Heart right ventricle (tissue), 16 donors: ENCODE data around the gene SPTSSB. TPM values are rescaled to one million over a fixed set of nuclear protein-coding genes. Genes with fewer than 3 reads are reported as not detected.

Experiments used
- ATAC-seq, 8 donors: fragments of 200-7000 bp; cut with Tn5 transposase; one replicate each; pipeline ENCODE4 v1.9.1; 2020; ENCODE audit warnings: mild to moderate bottlenecking in 8 of 8, moderate library complexity in 8 of 8, moderate number of reproducible peaks in 1 of 8
- DNase-seq, 2 donors: peaks; one replicate each; pipeline ENCODE4 v3.0.0-alpha.2; 2020
- H3K27ac ChIP-seq, 10 donors: fragments of 200-600 bp; sonication (generic) in 2 of 10; one replicate each; pipeline versions ENCODE4 v1.5.0 to v1.8.0; 2020 to 2022; ENCODE audit warnings: mild to moderate bottlenecking in 3 of 10
- H3K27me3 ChIP-seq, 7 donors: fragments of 200-600 bp; one replicate each; pipeline ENCODE4 v1.8.0; 2021 to 2022; ENCODE audit warnings: mild to moderate bottlenecking in 2 of 7
- H3K36me3 ChIP-seq, 9 donors: fragments of 200-600 bp; sonication (generic) in 1 of 9; one replicate each; pipeline versions ENCODE4 v1.5.0 to v1.8.0; 2020 to 2022; ENCODE audit warnings: mild to moderate bottlenecking in 2 of 9
- H3K4me1 ChIP-seq, 9 donors: fragments of 200-600 bp; sonication (generic) in 1 of 9; one replicate each; pipeline versions ENCODE4 v1.5.0 to v1.8.0; 2020 to 2022; ENCODE audit warnings: mild to moderate bottlenecking in 4 of 9
- H3K4me3 ChIP-seq, 10 donors: fragments of 200-600 bp; sonication (generic) in 2 of 10; one replicate each; pipeline versions ENCODE4 v1.5.0 to v1.8.0; 2020 to 2022; ENCODE audit warnings: mild to moderate bottlenecking in 7 of 10, moderate library complexity in 2 of 10
- H3K9me3 ChIP-seq, 11 donors: fragments of 200-600 bp in 10 of 11; sonication (generic) in 2 of 11; one replicate each; pipeline versions ENCODE4 v1.5.0 to v1.8.0; 2013 to 2022; ENCODE audit warnings: mild to moderate bottlenecking in 2 of 11, control low read depth in 1 of 11, moderate library complexity in 1 of 11
- WGBS, 2 donors: extraction: QIAGEN DNeasy Blood & Tissue Kit; methylation state at CpG; one replicate each; pipeline ENCODE4 v1.1.7; 2013; ENCODE audit warnings: inconsistent platforms in 1 of 2; 5-methylcytosine and 5-hydroxymethylcytosine counted together
- intact Hi-C, 10 donors: fragments of 100-400 bp; cut with DNase I; formaldehyde crosslinking; loops; one replicate each; pipeline versions ENCODE4 v1.11.1 to v1.14.2; 2022
- polyA plus RNA-seq, 2 donors: library from polyadenylated mRNA; stranded (reverse); fragments of 200-250 nt; gene quantifications; one replicate each; pipeline ENCODE4 v1.2.3, GENCODE V29; 2013
- total RNA-seq, 10 donors: library from RNA; stranded (reverse); fragmentation: NEBNext Ultra II Directional in 3 of 10; extraction: Animal tissue kit (Norgen Biotek cat#: 25700) in 3 of 10; gene quantifications; one replicate each; pipeline versions ENCODE4 v1.2.1 to v1.2.4, GENCODE V29; 2021 to 2023
- TF ChIP-seq, protein P1 (sequence below), 9 donors: fragments of 200-600 bp; sonication (generic) in 2 of 9; IDR thresholded peaks; one replicate each; pipeline versions ENCODE4 v1.5.0 to v1.8.0; 2021 to 2022; ENCODE audit warnings: antibody characterized with exemption in 9 of 9, mild to moderate bottlenecking in 5 of 9, moderate library complexity in 1 of 9
- donor health status: Arrhythmogenic right ventricular cardiomyopathy.
- donor health status: ischemic (EF 13 %, LVEDD 7.1; RV severe dilation, severe dysfunction).
- donor health status: healthy with polysubstance abuse.
- donor health status: DM: no; HTN: yes; CAD: no.
- donor health status: DM: no; HTN: no; CAD: no.
- donor health status: ischemic (EF 25% LVEDD 6.9; RV normal size, moderate dysfunction).
- donor health status: ischemic (EF 25% LVEDD 5.7; RV mildly dilated, moderate dysfunction).
- donor health status: healthy.
- donor health status: DM: yes; HTN: yes; CAD: no.
- donor health status: Ischemic cardiomyopathy.
- donor health status: ischemic (EF 35%, LVEDD 5.7; RV mildly dilated, moderate dysfunction).
- donor health status: nonischemic (EF 11% LVEDD 7.7; RV severe dilation, severe dysfunction).
- donor health status: DM: yes; HTN: yes; CAD: no.
- donor health status: PGD.
- donor health status: ischemic (EF 29% LVEDD 5.4; RV normal size, mild dysfunction).
- donor health status: nonischemic (EF 23%, LVEDD 6.1; RV moderate dilation, normal function).

SPTSSB gene
- total and polyA plus RNA-seq, 12 donors: 0.03 to 0.51 (median 0.14) TPM; not detected in 8

DNA sequence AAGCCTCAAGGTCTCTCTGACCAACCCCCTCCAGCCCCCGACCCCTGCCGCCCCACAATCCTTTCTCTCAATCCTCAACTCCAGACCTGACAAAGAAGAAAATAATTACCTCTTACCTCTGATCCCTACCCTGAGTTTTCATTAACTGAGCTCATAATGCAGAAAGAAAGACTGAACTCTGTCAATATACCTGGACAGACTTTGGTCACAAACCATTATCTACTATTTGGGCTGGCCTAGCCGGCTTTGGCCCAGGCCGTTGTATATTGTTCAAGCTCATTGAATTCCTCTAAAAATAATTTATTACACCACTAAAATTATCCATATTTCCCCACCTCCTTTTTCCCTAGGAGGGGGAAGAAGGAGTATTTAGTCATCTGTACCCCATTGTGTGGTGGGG, 29.3 kb upstream of the SPTSSB start:
- Histone ChIP-seq H3K4me3 (no peak overlapping the region), H3K27me3 (no peaks in the 10 kb centered on the region), H3K4me1 (peaks cover 0 to 11% (median 0%) of the 10 kb centered on the region in 9 donors), H3K27ac (peak overlapping the region in 1 of 10 donors; percentile 3), H3K9me3 (peaks cover 0 to 12% (median 0%) of the 10 kb centered on the region in 11 donors), H3K36me3 (no peaks in the 10 kb centered on the region)
- intact Hi-C loops: no loop called here
- 68 to 72% methylated on average over 4 of the region's 4 CpGs for WGBS, 2 donors
- TF ChIP-seq, protein P1, sequence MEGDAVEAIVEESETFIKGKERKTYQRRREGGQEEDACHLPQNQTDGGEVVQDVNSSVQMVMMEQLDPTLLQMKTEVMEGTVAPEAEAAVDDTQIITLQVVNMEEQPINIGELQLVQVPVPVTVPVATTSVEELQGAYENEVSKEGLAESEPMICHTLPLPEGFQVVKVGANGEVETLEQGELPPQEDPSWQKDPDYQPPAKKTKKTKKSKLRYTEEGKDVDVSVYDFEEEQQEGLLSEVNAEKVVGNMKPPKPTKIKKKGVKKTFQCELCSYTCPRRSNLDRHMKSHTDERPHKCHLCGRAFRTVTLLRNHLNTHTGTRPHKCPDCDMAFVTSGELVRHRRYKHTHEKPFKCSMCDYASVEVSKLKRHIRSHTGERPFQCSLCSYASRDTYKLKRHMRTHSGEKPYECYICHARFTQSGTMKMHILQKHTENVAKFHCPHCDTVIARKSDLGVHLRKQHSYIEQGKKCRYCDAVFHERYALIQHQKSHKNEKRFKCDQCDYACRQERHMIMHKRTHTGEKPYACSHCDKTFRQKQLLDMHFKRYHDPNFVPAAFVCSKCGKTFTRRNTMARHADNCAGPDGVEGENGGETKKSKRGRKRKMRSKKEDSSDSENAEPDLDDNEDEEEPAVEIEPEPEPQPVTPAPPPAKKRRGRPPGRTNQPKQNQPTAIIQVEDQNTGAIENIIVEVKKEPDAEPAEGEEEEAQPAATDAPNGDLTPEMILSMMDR (IDR thresholded peaks at IDR 0.05): no peak
- ATAC-seq: no peak
- DNase-seq: no peak

DNA sequence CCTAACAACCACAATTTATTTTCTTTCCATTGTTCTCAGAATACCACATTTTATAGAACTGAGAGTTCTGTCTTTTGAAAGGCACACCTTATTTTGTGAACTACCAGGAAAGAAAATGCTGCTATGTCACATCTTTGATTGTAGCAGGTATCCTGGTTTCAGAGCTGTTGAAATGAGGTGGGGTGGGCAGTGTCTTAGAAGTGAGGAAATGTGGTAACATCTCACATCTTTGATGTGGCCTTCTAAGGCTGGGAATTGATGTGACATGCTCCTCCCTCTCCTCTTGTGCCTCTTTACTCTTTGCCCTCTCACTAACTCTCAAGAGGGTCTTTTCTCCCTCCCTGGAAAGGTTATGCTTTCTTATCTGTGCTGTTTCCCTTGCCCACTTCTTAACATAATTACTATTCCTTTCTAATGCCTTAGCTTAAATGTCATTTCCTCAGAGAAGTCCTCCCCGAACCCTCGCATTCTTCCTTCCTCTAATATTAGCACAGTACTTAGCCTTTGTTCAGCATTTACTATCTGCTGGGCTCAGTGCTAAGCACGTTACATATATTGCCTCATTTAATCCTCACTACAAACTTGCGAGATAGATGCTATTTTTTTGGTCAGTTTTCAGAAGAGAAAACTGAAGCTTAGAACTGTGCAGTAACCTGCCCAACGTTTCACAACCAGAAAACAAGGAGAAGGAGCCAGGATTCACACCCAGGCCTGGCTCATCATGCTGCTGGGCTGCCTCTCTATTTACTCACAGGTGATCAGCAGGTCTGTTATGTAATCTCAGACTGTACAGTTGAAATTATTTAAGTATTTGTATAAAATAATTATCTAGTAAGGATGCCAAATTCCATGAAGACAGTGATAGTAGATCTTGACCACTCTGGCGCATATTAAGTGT, 24.0 kb upstream of the SPTSSB start:
- WGBS, 2 donors: 57% methylated on average over 6 of the region's 6 CpGs
- TF ChIP-seq, protein P1 (IDR thresholded peaks at IDR 0.05): no peak
- H3K9me3 ChIP-seq: peaks cover 0 to 6% (median 0%) of the 10 kb centered on the region in 11 donors
- ATAC-seq (no peak), DNase-seq (no peak)
- no peak overlapping the region for H3K27ac ChIP-seq
- intact Hi-C loops: no loop called here
- H3K4me3 ChIP-seq: no peak overlapping the region
- peaks cover 0 to 3% (median 0%) of the 10 kb centered on the region in 7 donors for H3K27me3 ChIP-seq
- H3K4me1 ChIP-seq: peaks cover 0 to 17% (median 0%) of the 10 kb centered on the region in 9 donors
- no peaks in the 10 kb centered on the region for H3K36me3 ChIP-seq

DNA sequence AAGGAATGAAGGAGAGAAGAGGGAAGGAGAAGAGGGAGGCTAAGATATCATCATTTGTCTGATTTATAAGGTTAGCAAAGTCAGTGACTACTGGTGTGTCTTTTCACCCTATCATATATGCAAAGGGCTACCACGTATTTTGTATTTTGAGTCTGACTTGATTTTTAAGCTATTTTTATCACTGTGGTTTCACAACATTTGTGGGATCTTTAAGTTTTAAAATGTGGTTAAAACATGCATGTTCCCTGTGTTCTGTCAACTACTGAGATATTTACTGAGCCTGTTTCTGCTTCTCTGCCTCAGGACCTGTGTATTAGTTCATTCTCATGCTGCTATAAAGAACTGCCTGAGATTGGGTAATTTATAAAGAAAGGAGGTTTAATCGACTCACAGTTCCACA, 22.5 kb upstream of the SPTSSB start:
- no peaks in the 10 kb centered on the region for H3K36me3 ChIP-seq
- peaks cover 0 to 3% (median 0%) of the 10 kb centered on the region in 7 donors for H3K27me3 ChIP-seq
- no peak overlapping the region for H3K27ac ChIP-seq
- H3K4me3 ChIP-seq: no peak overlapping the region
- 78 to 88% methylated on average over 2 of the region's 2 CpGs for WGBS, 2 donors
- DNase-seq: no peak
- H3K4me1 ChIP-seq: peaks cover 0 to 25% (median 0%) of the 10 kb centered on the region in 9 donors
- TF ChIP-seq, protein P1 (IDR thresholded peaks at IDR 0.05): no peak
- H3K9me3 ChIP-seq: peaks cover 0 to 3% (median 0%) of the 10 kb centered on the region in 11 donors
- intact Hi-C loops: no loop called here
- ATAC-seq: no peak

DNA sequence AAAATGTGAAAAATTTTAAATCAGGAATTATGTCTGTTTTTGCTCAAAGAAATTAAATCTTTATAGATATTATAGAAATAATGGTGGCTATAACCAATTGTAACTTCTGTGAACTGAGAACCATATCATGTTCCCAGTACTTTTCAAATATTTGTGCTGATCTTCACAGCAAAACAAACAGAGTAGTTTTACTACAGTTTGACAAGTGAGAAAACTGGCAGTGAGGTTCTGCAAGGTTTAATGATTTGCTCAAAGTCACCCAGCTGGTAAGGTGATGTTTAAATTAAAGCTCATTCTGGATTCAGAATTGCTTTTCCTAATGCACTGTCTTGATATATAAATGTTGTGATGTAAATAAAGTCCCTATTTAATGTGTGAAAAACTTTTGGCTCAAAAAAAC, 22.0 kb upstream of the SPTSSB start:
- intact Hi-C loops: no loop called here
- no peaks in the 10 kb centered on the region for H3K9me3 ChIP-seq
- peaks cover 0 to 29% (median 0%) of the 10 kb centered on the region in 9 donors for H3K4me1 ChIP-seq
- H3K36me3 ChIP-seq: no peaks in the 10 kb centered on the region
- DNase-seq (no peak), ATAC-seq (no peak)
- TF ChIP-seq, protein P1 (IDR thresholded peaks at IDR 0.05): no peak
- no peak overlapping the region for H3K27ac ChIP-seq
- H3K4me3 ChIP-seq: no peak overlapping the region
- peaks cover 0 to 3% (median 0%) of the 10 kb centered on the region in 7 donors for H3K27me3 ChIP-seq
